ENCODE data around the gene MIS18BP1.

The MIS18BP1 gene

DNA sequence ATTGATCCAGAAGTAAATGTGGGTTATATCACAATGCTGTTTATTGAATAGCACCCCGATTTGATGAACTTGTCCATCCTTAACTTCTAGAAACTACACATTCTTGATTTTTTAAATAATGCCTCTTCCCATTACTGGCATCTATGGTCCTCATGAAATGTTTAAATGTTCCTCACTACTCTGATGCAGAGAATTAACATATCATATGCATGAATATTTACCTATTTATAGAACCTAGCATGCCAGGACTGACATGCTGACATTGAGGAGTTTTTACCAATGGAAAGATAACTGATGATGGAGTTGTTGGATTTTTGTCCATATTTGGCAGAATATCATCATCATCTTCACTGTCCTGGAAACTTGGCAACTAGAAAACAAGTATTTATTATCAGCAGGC is 42.8 kb downstream of the MIS18BP1 start:
- Mint-ChIP-seq H3K4me3 (no peak overlapping the region), H3K27me3 (no peaks in the 10 kb centered on the region), H3K9me3 (ENCODE audit: low read depth) (no peaks in the 10 kb centered on the region), H3K27ac (no peak overlapping the region), H3K4me1 (ENCODE audit: low read depth) (no peaks in the 10 kb centered on the region), H3K36me3 (peaks cover 20% of the 10 kb centered on the region)

- H3K36me3 Mint-ChIP-seq = peaks cover 7% of the 10 kb centered on the region
Observed at GRCh38 chr14:45204241-45204640, 48.8 kb downstream of the MIS18BP1 start.

GRCh38 chr14:45201905-45202304 is 51.1 kb downstream of the MIS18BP1 start:
- H3K9me3 Mint-ChIP-seq (ENCODE audit: low read depth) = no peaks in the 10 kb centered on the region
- peaks cover 8% of the 10 kb centered on the region for H3K36me3 Mint-ChIP-seq
- no peaks in the 10 kb centered on the region for H3K27me3 Mint-ChIP-seq
- peak overlapping the region; percentile 38 for H3K27ac Mint-ChIP-seq
- peaks cover 2% of the 10 kb centered on the region for H3K4me1 Mint-ChIP-seq (ENCODE audit: low read depth)
- H3K4me3 Mint-ChIP-seq = no peak overlapping the region

More at GRCh38 chr14:45204241-45204640, 48.8 kb downstream of the MIS18BP1 start:
- Mint-ChIP-seq H3K9me3 (ENCODE audit: low read depth) (no peaks in the 10 kb centered on the region), H3K4me1 (ENCODE audit: low read depth) (peaks cover 2% of the 10 kb centered on the region), H3K4me3 (no peak overlapping the region), H3K27me3 (no peaks in the 10 kb centered on the region), H3K27ac (no peak overlapping the region)

GRCh38 chr14:45199230-45199629 is 53.8 kb downstream of the MIS18BP1 start:
- no peak overlapping the region for H3K27ac Mint-ChIP-seq
- no peak overlapping the region for H3K4me3 Mint-ChIP-seq
- peaks cover 15% of the 10 kb centered on the region for H3K36me3 Mint-ChIP-seq

GRCh38 chr14:45198551-45198950 is 54.5 kb downstream of the MIS18BP1 start:
- Mint-ChIP-seq H3K27me3 (no peaks in the 10 kb centered on the region), H3K36me3 (peaks cover 15% of the 10 kb centered on the region), H3K4me1 (ENCODE audit: low read depth) (peaks cover 9% of the 10 kb centered on the region), H3K4me3 (no peak overlapping the region), H3K9me3 (ENCODE audit: low read depth) (no peaks in the 10 kb centered on the region), H3K27ac (no peak overlapping the region)

More at GRCh38 chr14:45199230-45199629, 53.8 kb downstream of the MIS18BP1 start:
- Mint-ChIP-seq H3K4me1 (ENCODE audit: low read depth) (peaks cover 9% of the 10 kb centered on the region), H3K9me3 (ENCODE audit: low read depth) (no peaks in the 10 kb centered on the region), H3K27me3 (no peaks in the 10 kb centered on the region)

DNA sequence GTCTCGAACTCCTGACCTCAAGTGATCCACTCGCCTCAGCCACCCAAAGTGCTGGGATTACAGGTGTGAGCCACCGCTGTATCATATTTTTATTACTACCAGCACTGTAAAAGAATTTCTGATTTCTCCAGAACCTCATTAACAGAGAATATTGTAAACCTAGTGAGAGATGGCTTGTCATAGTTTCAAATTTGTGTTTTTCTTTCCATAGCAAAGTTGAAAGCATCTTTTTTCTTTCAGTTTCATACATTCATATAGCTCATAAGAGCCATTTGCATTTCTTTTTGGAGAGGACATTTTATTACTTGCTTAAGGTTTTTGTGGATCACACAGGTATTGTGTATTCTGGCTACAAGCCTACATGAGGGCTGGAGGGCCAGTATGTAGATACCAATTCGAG is 58.0 kb downstream of the MIS18BP1 start:
- no peak overlapping the region for H3K4me3 Mint-ChIP-seq
- H3K27ac Mint-ChIP-seq = peak overlapping the region; percentile 6
- H3K4me1 Mint-ChIP-seq (ENCODE audit: low read depth) = peaks cover 6% of the 10 kb centered on the region
- H3K27me3 Mint-ChIP-seq = no peaks in the 10 kb centered on the region
- peaks cover 15% of the 10 kb centered on the region for H3K36me3 Mint-ChIP-seq
- H3K9me3 Mint-ChIP-seq (ENCODE audit: low read depth) = no peaks in the 10 kb centered on the region

GRCh38 chr14:45185100-45185814 is 67.7 kb downstream of the MIS18BP1 start:
- H3K27me3 Mint-ChIP-seq = no peaks in the 10 kb centered on the region
- no peaks in the 10 kb centered on the region for H3K4me1 Mint-ChIP-seq (ENCODE audit: low read depth)
- peaks cover 25% of the 10 kb centered on the region for H3K36me3 Mint-ChIP-seq
- no peaks in the 10 kb centered on the region for H3K9me3 Mint-ChIP-seq (ENCODE audit: low read depth)
- H3K27ac Mint-ChIP-seq = no peak overlapping the region
- no peak overlapping the region for H3K4me3 Mint-ChIP-seq

- H3K27me3 Mint-ChIP-seq = no peaks in the 10 kb centered on the region
- H3K4me1 Mint-ChIP-seq (ENCODE audit: low read depth) = no peaks in the 10 kb centered on the region
- no peak overlapping the region for H3K27ac Mint-ChIP-seq
- H3K36me3 Mint-ChIP-seq = peaks cover 19% of the 10 kb centered on the region
- H3K4me3 Mint-ChIP-seq = no peak overlapping the region
- no peaks in the 10 kb centered on the region for H3K9me3 Mint-ChIP-seq (ENCODE audit: low read depth)
Observed at GRCh38 chr14:45181806-45182205, 71.2 kb downstream of the MIS18BP1 start.

- H3K27ac Mint-ChIP-seq = no peak overlapping the region
- no peaks in the 10 kb centered on the region for H3K4me1 Mint-ChIP-seq (ENCODE audit: low read depth)
- peaks cover 14% of the 10 kb centered on the region for H3K36me3 Mint-ChIP-seq
- H3K9me3 Mint-ChIP-seq (ENCODE audit: low read depth) = no peaks in the 10 kb centered on the region
- no peak overlapping the region for H3K4me3 Mint-ChIP-seq
- no peaks in the 10 kb centered on the region for H3K27me3 Mint-ChIP-seq
Observed at GRCh38 chr14:45181329-45181728, 71.7 kb downstream of the MIS18BP1 start.

GRCh38 chr14:45177076-45177475 is 75.9 kb downstream of the MIS18BP1 start:
- H3K4me3 Mint-ChIP-seq = no peak overlapping the region
- H3K27me3 Mint-ChIP-seq = no peaks in the 10 kb centered on the region
- H3K4me1 Mint-ChIP-seq (ENCODE audit: low read depth) = no peaks in the 10 kb centered on the region
- no peak overlapping the region for H3K27ac Mint-ChIP-seq
- no peaks in the 10 kb centered on the region for H3K9me3 Mint-ChIP-seq (ENCODE audit: low read depth)
- H3K36me3 Mint-ChIP-seq = peaks cover 13% of the 10 kb centered on the region

- no peaks in the 10 kb centered on the region for H3K9me3 Mint-ChIP-seq (ENCODE audit: low read depth)
- no peak overlapping the region for H3K27ac Mint-ChIP-seq
- H3K36me3 Mint-ChIP-seq = peaks cover 10% of the 10 kb centered on the region
- no peak overlapping the region for H3K4me3 Mint-ChIP-seq
- no peaks in the 10 kb centered on the region for H3K4me1 Mint-ChIP-seq (ENCODE audit: low read depth)
- H3K27me3 Mint-ChIP-seq = no peaks in the 10 kb centered on the region
Observed at GRCh38 chr14:45169906-45170305, 83.1 kb downstream of the MIS18BP1 start.

- H3K36me3 Mint-ChIP-seq = no peaks in the 10 kb centered on the region
- no peaks in the 10 kb centered on the region for H3K4me1 Mint-ChIP-seq (ENCODE audit: low read depth)
- no peaks in the 10 kb centered on the region for H3K27me3 Mint-ChIP-seq
- H3K9me3 Mint-ChIP-seq (ENCODE audit: low read depth) = no peaks in the 10 kb centered on the region
- no peak overlapping the region for H3K27ac Mint-ChIP-seq
- H3K4me3 Mint-ChIP-seq = no peak overlapping the region
Observed at GRCh38 chr14:45156067-45156466, 96.9 kb downstream of the MIS18BP1 start.
